T-helper 17 cell (primary cell): Measurements from ENCODE around the gene TXNRD2. TPM values are rescaled to one million over a fixed set of nuclear protein-coding genes. Genes with fewer than 3 reads are reported as not detected.

Experiments used
- ATAC-seq: fragments of 150-1000 bp; cut with Tn5 transposase; 2 replicates; pipeline ENCODE4 v1.10.0; 2021; ENCODE audit warnings: mild to moderate bottlenecking, moderate library complexity
- DNase-seq, 3 donors: peaks; one replicate each; pipeline versions ENCODE4 v3.0.0 to v3.0.0-alpha.2; 2020 to 2021
- H3K9me3 ChIP-seq: one replicate; pipeline ENCODE4 v1.7.0; 2013; ENCODE audit warnings: low read length, mild to moderate bottlenecking; ENCODE audit not compliant: control insufficient read depth, poor library complexity, severe bottlenecking
- H3K27ac Mint-ChIP-seq: one replicate; pipeline ENCODE4 v1.8.0; 2022; ENCODE audit warnings: mild to moderate bottlenecking, moderate library complexity, mixed read lengths
- H3K27me3 Mint-ChIP-seq: one replicate; pipeline ENCODE4 v1.8.0; 2022; ENCODE audit warnings: mixed read lengths
- H3K36me3 Mint-ChIP-seq: one replicate; pipeline ENCODE4 v1.8.0; 2022; ENCODE audit warnings: low read depth, mixed read lengths
- H3K4me1 Mint-ChIP-seq: one replicate; pipeline ENCODE4 v1.8.0; 2022; ENCODE audit warnings: mild to moderate bottlenecking, mixed read lengths
- H3K4me3 Mint-ChIP-seq: one replicate; pipeline ENCODE4 v1.8.0; 2022; ENCODE audit warnings: mild to moderate bottlenecking, moderate library complexity, mixed read lengths
- total RNA-seq, 4 donors: library from RNA in 2 of 4; stranded (reverse) in 2 of 4; gene quantifications; one replicate each; pipeline ENCODE4 v1.2.3 and lab custom pipeline; 2022 to 2026

Gene TXNRD2
- total RNA-seq, 2 donors from 2014 or later = 16.8 to 25.6 TPM

DNA sequence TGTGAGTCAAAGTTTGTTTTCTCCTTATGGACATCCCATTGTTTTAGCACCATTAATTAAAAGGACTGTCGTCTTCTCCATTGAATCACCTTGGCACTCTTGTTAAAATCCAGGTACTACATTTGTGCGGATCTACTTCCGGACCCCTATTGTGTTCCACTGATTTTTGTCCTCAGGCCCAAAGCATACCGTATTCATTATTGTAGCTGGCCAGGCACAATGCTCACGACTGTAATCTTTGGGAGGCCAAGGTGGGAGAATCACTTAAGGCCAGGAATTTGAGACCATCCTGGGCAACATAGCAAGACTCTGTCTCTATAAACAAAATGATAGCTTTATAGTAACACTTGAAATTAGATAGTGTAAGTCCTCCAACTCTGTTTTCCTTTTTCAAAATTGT lies 78.0 kb downstream of the TXNRD2 start:
- no peaks in the 10 kb centered on the region for H3K27me3 Mint-ChIP-seq
- H3K4me1 Mint-ChIP-seq = peaks cover 11% of the 10 kb centered on the region
- no peaks in the 10 kb centered on the region for H3K36me3 Mint-ChIP-seq
- H3K4me3 Mint-ChIP-seq = no peak overlapping the region
- H3K27ac Mint-ChIP-seq = no peak overlapping the region
- DNase-seq = no peak
- no peaks in the 10 kb centered on the region for H3K9me3 ChIP-seq
- no peak for ATAC-seq

DNA sequence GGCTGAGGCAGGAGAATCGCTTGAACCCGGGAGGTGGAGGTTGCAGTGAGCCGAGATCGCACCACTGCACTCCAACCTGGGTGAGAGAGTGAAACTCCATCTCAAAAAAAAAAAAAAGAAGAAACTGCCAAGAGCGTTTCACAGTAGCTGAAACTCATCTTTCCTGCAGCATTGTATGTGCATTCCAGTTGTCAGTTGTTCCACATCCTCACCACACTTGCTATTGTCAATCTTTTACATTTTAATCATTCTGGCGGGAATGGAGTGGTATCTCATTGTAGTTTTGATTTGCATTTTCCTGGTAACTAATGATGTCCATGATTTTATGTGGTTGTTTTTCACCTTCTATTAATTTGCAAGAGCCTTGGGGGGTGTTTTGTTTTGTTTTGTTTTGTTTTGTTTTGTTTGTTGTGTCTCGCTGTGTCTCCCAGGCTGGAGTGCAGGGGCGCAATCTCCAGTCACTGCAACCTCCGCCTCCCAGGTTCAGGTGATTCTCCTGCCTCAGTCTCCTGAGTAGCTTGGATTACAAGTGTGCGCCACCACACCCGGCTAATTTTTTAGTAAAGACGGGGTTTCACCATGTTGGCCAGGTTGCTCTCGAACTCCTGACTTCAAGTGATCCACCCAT lies 78.9 kb downstream of the TXNRD2 start:
- H3K9me3 ChIP-seq = no peaks in the 10 kb centered on the region
- no peak overlapping the region for H3K27ac Mint-ChIP-seq
- no peaks in the 10 kb centered on the region for H3K36me3 Mint-ChIP-seq
- no peak overlapping the region for H3K4me3 Mint-ChIP-seq
- no peak for ATAC-seq
- DNase-seq = no peak
- H3K27me3 Mint-ChIP-seq = no peaks in the 10 kb centered on the region
- H3K4me1 Mint-ChIP-seq = peaks cover 6% of the 10 kb centered on the region

DNA sequence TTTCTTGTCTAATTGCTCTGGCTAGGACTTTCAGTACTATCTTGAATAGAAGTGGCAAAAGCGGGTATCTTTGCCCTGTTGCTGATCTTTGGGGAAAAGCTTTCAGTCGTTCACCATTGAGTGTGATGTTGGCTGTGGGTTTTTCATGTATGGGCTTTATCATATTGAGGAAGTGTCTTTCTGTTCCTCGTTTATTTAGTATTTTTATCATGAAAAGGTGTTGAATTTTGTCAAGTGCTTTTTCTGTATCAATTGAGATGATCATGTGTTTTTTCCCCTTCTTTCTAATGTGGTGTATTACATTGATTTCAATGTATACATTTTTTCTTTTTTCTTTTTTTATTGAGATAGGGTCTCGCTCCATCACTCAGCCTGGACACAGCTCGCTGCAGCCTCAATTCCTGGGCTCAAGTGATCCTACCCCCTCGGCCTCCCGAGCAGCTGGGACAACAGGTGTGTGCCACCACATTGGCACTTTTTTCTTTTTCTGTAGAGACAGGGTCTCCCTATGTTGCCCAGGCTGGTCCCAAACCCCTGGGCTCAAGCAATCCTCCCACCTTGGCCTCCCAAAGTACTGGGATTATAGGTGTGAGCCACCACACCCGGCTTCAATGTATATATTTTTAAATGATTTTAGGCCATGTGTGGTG lies 81.6 kb downstream of the TXNRD2 start:
- H3K4me1 Mint-ChIP-seq = peaks cover 17% of the 10 kb centered on the region
- no peaks in the 10 kb centered on the region for H3K27me3 Mint-ChIP-seq
- no peak overlapping the region for H3K4me3 Mint-ChIP-seq
- no peaks in the 10 kb centered on the region for H3K36me3 Mint-ChIP-seq
- ATAC-seq = no peak
- H3K9me3 ChIP-seq = no peaks in the 10 kb centered on the region
- H3K27ac Mint-ChIP-seq = peak overlapping the region; percentile 72
- DNase-seq = no peak

DNA sequence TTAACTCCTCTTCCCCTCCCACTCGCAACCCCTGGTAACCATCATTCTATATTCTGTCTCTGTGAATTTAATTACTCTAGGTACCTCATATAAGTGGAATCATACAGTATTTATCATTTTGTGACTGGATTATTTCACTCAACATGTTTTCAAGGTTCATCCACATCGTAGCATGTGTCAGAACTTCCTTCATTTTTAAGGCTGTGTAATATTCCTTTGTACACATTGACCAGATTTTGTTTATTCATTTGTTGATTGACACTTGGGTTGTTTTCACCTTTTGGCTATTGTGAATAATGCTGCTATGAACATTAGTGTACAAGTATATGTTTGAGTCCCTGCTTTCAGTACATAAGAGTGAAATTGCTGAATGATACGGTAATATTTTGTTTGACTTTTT lies 84.2 kb downstream of the TXNRD2 start:
- H3K4me3 Mint-ChIP-seq = peak overlapping the region; percentile 15
- DNase-seq (no peak), ATAC-seq (no peak)
- H3K27me3 Mint-ChIP-seq = no peaks in the 10 kb centered on the region
- no peaks in the 10 kb centered on the region for H3K9me3 ChIP-seq
- peaks cover 35% of the 10 kb centered on the region for H3K4me1 Mint-ChIP-seq
- no peaks in the 10 kb centered on the region for H3K36me3 Mint-ChIP-seq
- H3K27ac Mint-ChIP-seq = peak overlapping the region; percentile 92

DNA sequence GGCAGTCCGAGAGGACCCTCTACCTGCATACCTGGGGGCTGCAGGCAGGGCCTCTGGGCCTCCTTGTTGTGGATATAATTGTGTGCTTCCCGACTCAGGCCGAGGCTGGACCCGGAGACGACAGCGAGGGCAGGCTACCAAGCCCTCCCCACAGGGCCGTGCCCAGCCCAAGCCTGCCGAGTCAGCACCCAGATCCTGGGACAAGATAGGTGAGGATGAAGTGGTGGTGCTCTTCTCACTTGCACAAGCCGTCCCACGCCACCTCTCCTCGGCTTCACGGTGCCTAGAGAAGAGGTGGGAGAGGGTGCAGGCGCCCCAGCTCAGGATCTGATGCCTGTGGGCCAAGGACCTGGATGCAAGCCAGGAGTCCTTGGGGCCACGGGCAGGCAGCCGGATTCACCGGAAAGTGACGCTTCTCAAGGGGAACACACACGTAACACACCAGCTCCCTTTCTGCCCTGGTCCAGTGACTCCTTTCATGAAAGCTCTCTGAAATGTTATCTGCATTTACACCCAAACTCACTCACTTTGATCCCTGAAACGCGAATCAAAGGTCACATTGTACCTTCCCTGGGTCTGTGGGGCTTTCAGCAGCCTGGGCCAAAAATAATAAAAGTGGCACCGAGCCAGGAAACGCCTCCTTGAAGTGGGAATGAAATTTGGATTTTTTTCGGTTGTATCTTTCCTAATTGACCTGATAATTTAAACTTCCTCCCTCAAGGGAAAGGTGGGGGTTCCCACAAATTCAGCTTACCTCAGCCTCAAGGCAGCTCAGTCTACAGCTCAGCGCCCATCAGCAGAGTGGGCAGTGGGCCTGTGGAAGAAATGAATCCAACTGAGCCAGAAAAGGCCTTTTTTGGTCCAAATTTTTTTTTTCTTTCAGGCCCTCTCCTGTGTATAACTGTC lies 85.9 kb downstream of the TXNRD2 start:
- H3K4me1 Mint-ChIP-seq = peaks cover 33% of the 10 kb centered on the region
- peak overlapping the region; percentile 95 for H3K4me3 Mint-ChIP-seq
- no peaks in the 10 kb centered on the region for H3K36me3 Mint-ChIP-seq
- H3K9me3 ChIP-seq = no peaks in the 10 kb centered on the region
- ATAC-seq (peak; percentile 18), DNase-seq (no peak)
- H3K27me3 Mint-ChIP-seq = no peaks in the 10 kb centered on the region
- H3K27ac Mint-ChIP-seq = peak overlapping the region; percentile 92

DNA sequence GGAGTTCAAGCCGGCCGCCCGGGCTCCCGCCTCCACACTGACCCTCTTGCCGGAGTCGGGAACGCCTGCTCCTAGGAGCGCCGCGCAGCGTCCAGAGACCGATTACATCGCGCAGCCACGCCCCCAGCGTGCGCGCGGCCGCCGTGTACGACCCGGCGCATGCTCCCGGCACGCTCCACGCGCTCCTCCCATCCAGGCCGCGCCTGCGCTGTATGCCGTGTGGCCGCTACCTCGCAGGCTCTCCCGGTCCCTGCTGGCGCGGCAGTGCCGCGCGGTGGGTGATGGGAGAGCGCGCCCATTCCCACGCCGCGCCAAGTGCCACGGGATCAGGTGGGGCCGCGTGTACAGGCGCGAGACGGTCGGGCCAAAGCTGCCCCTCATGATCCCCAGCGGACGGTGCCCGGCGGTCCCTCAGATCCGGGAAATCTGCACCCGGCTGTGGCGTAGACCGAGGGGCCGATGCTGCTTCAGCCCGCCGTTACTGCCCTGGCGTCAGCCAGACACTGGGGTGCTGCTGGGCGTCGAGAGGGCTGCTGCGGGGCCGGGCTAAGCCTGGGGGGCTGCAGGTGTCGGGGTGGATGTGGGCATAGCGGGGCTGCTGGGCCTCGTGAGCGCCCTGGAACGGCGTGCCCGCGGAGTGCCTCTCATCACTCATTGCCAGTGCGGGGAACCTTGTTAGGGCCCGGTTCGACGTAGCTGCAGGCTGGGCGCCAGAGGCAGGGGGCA lies 86.7 kb downstream of the TXNRD2 start, which contains the start of the genes GNB1L and RTL10:
TSS of gene GNB1L (minus strand) at position 97 of the 726 bp plus-strand sequence. CDS start 33,519 bp downstream, outside the sequence.
TSS of gene RTL10 (minus strand) at position 97 of the 726 bp plus-strand sequence. CDS start 2,613 bp downstream, outside the sequence.
- Mint-ChIP-seq H3K36me3 (no peaks in the 10 kb centered on the region), H3K27me3 (no peaks in the 10 kb centered on the region), H3K4me3 (peak within 1 kb of the TSS; percentile 95), H3K4me1 (peaks cover 37% of the 10 kb centered on the region), H3K27ac (peak within 1 kb of the TSS; percentile 92)
- ATAC-seq (peak; percentile 93), DNase-seq (peak; percentile 92 to 97 (median 95))
- no peaks in the 10 kb centered on the region for H3K9me3 ChIP-seq

DNA sequence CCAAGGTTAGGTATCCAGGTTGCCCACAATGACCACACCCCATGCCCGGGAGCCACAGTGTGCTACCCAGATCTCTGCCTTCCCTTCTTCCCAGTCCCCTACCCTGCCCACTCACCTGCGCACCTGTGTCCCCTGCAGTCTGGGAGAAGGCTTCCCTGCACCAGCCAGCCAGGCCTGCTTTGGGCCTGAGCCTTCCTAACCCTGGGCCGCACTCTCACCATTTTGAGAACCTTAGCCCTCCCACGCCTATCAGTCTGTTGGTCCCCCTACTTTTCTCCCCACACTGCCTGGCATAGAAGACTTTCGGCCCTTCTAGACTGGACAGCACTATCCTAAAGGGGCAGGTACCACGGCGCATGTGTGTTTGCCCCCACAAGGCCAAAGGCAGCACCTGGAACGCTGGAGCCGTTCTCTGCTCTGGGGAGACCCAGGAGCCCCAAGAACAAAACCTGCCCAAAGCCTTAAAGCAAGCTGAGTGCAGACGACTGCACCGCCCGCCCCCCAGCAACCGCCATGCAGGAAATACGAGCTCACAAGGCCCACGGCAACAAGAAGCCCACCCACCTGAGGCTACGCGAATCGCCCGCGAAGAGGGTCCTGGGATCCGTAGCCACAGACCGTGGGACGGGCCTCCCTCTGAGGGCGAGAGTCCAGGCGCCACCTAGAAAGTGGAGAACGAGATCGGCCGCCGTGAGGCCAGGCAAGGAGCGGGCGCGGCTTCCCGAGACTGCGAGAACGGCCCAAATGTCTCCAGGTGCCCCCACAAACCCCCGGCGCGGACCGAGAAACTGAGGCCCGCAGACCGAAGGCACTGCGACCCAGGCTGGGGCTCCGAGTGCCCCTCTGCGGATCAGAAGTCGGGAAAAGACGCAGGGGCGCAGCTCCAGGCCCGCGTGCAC lies 87.5 kb downstream of the TXNRD2 start:
- ATAC-seq (no peak), DNase-seq (no peak)
- H3K9me3 ChIP-seq = no peaks in the 10 kb centered on the region
- H3K36me3 Mint-ChIP-seq = no peaks in the 10 kb centered on the region
- peak overlapping the region; percentile 92 for H3K27ac Mint-ChIP-seq
- H3K4me1 Mint-ChIP-seq = peaks cover 35% of the 10 kb centered on the region
- H3K27me3 Mint-ChIP-seq = no peaks in the 10 kb centered on the region
- peak overlapping the region; percentile 95 for H3K4me3 Mint-ChIP-seq

DNA sequence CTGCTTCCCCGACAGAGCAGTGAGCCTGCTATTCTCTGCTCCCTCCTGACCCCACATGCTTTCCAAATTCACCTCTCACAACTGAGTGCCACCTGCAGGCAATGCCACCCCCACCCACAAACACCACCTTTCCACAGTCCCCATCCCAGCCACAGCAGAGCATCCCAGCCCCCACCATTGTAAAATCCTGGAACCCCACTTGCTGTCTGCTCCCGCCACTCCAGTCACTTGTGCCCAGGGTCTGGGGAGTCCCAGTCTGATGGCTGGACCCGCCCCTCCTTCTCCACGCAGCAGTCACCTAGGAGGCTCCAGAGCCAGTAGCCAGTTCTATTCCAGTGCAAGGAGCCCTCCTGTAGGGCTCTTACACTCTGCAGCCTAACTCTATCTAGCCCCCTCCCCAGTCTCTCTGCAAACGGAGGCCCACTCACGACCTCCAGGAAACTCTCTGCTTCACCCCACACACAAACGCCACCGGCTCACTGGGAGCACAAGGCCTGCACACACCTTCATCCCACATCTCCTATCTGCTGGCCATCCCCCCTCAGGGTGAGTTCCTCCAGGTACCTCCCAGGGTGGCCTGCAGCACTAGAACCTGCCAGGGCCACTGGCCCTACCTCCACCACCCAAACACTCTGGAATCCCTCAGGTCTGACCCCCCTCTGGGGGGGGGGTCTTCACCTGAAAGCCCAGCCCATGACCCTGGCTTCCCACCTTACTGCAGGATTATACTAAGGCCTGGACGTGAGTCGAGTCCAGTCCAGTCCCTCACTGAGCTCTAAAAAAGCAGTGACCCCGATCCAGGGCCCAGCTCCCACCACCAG lies 88.3 kb downstream of the TXNRD2 start:
- H3K9me3 ChIP-seq = no peaks in the 10 kb centered on the region
- Mint-ChIP-seq H3K4me3 (peak overlapping the region; percentile 95), H3K36me3 (no peaks in the 10 kb centered on the region), H3K27ac (peak overlapping the region; percentile 92), H3K4me1 (peaks cover 40% of the 10 kb centered on the region), H3K27me3 (no peaks in the 10 kb centered on the region)
- DNase-seq (no peak), ATAC-seq (no peak)

DNA sequence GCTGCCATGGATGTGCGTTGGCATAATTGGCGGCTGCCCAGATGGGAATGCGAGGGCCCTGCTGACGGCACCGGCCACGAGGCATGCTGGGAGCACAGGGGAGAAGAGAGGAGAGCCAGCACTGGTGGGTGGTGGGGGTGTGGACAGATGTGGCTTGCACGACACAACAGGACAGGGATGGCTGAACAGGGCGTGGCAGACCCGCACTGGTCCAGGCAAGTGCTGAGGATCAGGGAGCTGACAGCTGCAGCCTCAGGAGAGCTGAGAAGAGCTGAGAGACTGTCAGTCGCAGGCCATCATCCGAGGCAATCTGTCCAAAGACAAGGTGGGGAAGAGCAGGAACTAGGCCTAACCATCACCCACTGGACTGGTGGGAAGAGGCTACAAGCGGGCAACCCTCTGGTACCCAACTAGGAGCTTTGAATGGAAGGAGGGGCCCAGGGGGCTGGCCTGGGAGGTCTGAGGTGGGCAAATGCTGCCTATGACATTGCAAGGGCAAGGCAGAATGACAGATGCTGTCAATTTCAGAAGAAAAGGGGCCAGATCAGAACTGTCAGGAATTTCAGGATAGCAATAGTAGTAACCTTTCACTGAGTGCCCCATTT lies 89.3 kb downstream of the TXNRD2 start:
- peaks cover 37% of the 10 kb centered on the region for H3K4me1 Mint-ChIP-seq
- DNase-seq (no peak), ATAC-seq (no peak)
- no peaks in the 10 kb centered on the region for H3K27me3 Mint-ChIP-seq
- no peaks in the 10 kb centered on the region for H3K9me3 ChIP-seq
- peak overlapping the region; percentile 95 for H3K4me3 Mint-ChIP-seq
- peak overlapping the region; percentile 63 for H3K27ac Mint-ChIP-seq
- no peaks in the 10 kb centered on the region for H3K36me3 Mint-ChIP-seq

DNA sequence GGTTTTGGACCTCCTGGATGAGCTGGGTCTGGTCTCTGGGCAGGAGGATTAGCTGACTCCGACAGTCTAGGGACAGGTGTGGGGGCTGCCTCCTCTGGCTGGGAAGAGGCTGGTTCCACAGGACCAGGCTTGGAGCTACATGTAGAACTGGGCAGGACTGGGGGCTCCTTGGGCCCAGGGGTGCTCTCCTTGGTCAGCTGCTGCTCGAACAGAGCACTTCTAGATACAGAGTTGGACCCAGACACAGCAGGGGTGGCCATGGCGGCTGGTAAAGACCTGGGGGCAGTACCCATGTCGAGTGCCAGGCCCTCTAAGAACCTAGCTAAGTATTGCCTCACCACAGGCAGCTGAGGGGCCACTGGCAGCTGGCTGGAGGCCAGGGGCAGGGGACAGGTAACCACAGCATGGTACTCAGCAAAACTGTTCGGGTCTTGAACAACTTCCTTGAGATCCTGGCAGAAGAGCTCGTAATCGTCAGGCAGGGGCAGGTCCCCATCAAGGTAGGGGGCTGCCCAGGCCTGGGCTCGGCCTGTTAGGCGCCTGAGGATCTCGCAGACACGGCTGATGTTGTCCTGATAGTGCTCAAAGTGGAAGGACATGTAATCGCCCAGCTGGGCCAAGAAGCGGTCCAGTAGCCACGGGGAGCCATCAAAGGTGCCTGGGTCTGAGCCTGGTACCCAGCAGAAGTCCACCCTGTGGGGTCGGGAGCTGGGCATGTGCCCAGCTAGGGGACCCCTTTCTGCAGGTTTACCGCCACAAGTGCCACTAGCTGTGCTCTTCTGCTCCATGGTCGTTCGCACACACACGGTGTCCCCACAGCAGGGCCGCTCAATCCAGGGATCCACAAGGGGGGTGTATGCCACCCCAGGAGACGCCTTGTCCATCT lies 90.1 kb downstream of the TXNRD2 start:
- no peaks in the 10 kb centered on the region for H3K36me3 Mint-ChIP-seq
- no peak overlapping the region for H3K4me3 Mint-ChIP-seq
- peak overlapping the region; percentile 63 for H3K27ac Mint-ChIP-seq
- H3K27me3 Mint-ChIP-seq = no peaks in the 10 kb centered on the region
- H3K4me1 Mint-ChIP-seq = peaks cover 32% of the 10 kb centered on the region
- no peaks in the 10 kb centered on the region for H3K9me3 ChIP-seq
- DNase-seq (no peak), ATAC-seq (no peak)
